T47D (cell line): ENCODE measurements around the gene NPHS1.

Experiments
- DNase-seq, 2 experiments: peaks; one replicate each; pipeline versions ENCODE4 v3.0.0 to v3.0.0-alpha.2; 2011 to 2012; ENCODE audit warnings: low read depth in 1 of 2, low spot score in 1 of 2
- JUND ChIP-seq: IDR thresholded peaks from 2 replicates; pipeline ENCODE4 v1.6.1; 2012; ENCODE audit warnings: low read depth
- in situ Hi-C: cut with HindIII; loops from 2 replicates; pipeline ENCODE4 v1.10.0; 2016; ENCODE audit warnings: low sequenced_read_pairs, low pct_unique_long_range_greater_than_20kb

Gene NPHS1

GRCh38 chr19:35790981-35791813, 61.1 kb downstream of the NPHS1 start:
- in situ Hi-C loops = no loop called here

DNA sequence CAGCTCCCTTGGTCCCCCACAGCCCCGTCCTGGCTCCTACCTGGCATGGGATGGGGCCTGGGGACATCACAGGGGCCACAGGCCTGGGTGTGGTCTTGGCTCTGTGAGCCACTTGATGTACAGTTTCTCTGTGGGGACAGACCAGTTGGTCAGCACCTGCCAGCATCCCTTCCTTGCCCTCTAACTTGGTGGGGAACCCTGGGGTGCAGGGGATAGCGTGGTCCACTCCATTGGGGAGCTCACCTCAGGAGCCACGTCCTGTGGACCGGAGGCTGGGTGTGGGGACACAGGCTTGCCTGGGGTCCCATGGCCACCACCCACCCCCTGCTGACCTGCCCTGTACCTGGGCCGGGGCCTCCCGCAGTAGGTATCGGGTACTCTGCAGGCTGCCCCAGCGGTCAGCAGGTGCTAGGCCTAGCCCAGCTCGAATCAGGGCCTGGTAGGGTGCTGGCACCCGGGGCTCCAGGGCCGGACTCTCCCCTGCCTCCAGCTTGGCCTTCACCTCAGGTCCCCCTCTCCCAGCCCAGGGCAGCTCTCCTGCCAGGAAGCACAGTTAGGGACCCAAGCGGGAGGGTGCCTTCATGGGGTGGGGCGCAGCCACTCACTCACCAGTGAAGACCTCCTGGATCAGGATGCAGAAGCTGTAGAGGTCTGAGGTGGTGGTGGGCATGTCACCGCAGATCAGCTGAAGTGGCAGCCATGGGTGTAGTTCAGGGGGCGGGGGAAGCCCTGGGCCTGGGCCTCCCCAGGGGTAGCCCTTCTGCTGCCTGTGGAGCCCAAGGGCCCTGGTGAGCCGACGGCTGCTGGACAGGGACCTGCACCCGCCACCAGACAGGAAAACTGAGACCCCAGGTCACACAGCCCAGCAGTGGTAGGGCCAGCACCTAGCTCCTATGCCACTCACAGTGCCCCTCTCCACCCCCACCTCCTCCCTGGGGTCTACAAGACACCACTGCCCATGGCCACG, 62.0 kb downstream of the NPHS1 start:
- TF ChIP-seq JUND = no peak
- in situ Hi-C loops = no loop called here
- no peak for DNase-seq

More at GRCh38 chr19:35790981-35791813, 61.1 kb downstream of the NPHS1 start:
- no peak for TF ChIP-seq JUND
- DNase-seq = no peak

- in situ Hi-C loops = no loop called here
- DNase-seq = no peak
- TF ChIP-seq JUND = no peak
These were observed 62.9 kb downstream of the NPHS1 start for GRCh38 chr19:35789195-35789977.

GRCh38 chr19:35788205-35788960, 63.9 kb downstream of the NPHS1 start:
- in situ Hi-C loops = no loop called here
- no peak for DNase-seq
- TF ChIP-seq JUND = no peak

- in situ Hi-C loops = no loop called here
- TF ChIP-seq JUND = no peak
- no peak for DNase-seq
These were observed 65.0 kb downstream of the NPHS1 start for GRCh38 chr19:35787227-35787799.

DNA sequence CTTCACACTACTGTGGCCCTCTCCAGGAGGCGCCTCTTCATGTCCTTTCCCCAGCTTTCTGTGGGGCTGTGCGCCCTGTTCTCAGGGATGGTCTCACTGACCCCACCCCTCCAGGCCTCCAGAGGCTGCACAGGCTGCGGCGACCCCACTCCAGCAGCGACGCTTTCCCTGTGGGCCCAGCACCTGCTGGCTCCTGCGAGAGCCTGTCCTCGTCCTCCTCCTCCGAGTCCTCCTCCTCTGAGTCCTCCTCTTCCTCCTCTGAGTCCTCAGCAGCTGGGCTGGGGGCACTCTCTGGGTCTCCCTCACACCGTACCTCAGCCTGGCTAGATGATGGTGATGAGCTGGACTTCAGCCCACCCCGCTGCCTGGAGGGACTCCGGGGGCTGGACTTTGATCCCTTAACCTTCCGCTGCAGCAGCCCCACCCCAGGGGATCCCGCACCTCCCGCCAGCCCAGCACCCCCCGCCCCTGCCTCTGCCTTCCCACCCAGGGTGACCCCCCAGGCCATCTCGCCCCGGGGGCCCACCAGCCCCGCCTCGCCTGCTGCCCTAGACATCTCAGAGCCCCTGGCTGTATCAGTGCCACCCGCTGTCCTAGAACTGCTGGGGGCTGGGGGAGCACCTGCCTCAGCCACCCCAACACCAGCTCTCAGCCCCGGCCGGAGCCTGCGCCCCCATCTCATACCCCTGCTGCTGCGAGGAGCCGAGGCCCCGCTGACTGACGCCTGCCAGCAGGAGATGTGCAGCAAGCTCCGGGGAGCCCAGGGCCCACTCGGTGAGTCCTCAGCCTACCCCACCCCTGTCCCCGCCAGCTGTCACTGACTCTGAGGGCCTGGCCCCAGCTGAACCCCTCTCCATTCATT, 65.8 kb downstream of the NPHS1 start:
- no peak for TF ChIP-seq JUND
- in situ Hi-C loops = no loop called here
- no peak for DNase-seq

DNA sequence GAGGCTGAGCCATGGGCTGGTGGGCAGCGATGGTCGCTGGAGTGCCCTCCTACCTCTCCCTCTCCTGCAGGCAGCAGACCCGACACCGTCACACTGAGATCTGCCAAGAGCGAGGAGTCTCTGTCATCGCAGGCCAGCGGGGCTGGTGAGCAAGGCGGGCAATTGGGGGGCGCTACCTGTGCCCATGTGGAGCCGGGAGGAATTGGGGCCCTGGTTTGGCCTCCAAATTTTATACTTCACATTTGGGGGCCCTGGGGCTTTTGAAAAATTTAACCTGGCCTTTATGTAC, 67.0 kb downstream of the NPHS1 start:
- no peak for TF ChIP-seq JUND
- in situ Hi-C loops = no loop called here
- DNase-seq = no peak

DNA sequence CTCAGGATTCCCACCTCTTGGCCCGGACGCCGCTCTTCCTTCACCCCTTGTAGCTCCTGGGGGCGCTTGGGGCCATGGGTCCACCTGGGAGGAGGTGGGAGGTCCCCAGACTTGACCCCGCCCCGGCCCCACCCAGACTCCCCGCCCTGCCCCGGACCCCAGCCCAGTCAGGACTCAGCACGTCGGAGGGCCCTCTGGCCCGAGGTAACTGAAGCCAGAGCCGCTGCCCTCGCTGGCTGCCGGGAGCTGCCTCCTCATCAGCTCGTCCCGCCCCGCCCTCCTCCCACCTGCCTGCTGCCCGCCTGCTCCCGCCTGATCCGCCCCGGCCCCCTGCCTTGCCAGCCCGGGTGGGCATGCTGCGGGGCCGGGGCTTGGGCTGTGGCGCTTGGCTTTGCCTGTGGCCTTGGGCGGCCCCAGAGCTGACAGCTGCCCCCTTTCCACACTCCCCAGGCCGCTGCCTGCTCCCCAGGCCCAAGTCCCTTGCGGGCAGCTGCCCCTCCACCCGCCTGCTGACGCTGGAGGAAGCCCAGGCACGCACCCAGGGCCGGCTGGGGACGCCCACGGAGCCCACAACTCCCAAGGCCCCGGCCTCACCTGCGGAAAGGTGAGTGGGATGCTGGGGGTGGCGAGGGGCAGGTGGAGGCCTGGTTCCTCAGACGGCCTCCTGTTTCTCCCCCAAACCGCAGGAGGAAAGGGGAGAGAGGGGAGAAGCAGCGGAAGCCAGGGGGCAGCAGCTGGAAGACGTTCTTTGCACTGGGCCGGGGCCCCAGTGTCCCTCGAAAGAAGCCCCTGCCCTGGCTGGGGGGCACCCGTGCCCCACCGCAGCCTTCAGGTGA, 67.6 kb downstream of the NPHS1 start:
- no peak for DNase-seq
- in situ Hi-C loops = no loop called here
- no peak for TF ChIP-seq JUND

DNA sequence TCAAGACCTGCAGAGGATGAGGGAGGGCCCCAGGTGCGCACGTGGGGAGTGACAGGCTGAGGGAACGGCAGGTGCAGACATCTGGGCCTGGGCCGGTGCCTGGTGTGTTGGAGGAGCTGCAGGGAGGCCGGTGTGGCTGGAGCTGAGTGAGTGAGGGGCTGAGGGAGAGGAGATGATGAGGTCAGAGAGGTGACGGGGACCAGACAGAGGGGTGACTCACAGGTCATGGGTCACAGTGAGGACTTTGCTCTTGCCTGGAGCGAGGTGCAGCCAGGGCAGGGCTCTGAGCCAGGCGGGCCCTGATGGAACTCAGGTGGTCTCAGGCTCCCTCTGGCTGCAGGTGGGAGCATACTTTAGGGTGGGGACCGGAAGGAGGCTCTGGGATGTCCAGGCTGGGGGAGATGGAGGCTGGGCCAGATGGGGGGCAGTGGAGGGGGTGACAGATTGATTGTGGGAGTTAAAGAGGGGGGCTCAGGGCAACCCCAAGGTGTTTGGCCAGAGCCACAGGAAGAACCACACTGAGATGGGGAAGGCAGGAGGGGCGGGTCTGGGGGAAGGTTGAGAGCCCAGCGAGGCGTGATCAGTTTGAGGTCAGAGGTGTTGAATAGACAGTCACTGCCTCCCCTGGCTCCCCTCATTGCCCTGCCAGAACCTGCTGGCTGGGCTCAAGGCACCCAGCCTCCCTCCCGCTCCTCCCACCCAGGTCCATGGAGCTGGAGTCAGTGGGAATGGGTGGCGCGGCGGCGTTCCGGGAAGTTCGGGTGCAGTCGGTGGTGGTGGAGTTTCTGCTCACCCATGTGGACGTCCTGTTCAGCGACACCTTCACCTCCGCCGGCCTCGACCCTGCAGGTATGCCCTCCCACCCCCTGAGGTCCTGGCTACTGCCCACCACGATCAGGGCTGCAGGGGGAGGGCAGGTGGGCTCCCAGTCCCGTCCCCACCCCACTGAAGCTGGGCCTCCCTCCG, 68.6 kb downstream of the NPHS1 start:
- in situ Hi-C loops = no loop called here
- TF ChIP-seq JUND = no peak

More for the DNA sequence above, 68.6 kb downstream of the NPHS1 start:
- DNase-seq = no peak
